Measurements from ENCODE around the gene CPHXL2. TPM values are rescaled to one million over a fixed set of nuclear protein-coding genes. Genes with fewer than 3 reads are reported as not detected.

The CPHXL2 gene
- total and polyA plus RNA-seq, 12 donors = not detected

DNA sequence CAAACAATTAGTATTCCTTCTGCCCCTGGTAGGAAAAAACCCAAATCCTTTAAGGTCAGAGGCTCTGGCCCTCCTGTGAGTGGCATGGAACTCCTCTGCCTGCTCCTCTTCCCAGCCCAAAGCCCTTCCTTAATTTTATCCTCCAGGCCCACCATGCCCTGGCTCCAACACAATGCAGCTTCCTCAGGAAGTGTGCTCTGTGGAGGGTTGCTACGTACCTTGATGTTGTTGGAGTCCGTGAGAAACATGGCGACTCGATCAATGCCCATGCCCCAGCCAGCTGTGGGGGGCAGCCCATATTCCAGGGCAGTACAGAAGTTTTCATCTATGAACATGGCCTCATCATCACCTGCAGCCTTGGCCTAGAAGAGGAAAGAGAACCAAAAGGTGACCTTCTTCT, 48.5 kb downstream of the CPHXL2 start:
- H3K4me1 ChIP-seq = peaks cover 0 to 21% (median 5%) of the 10 kb centered on the region in 9 donors
- TF ChIP-seq, protein P1, sequence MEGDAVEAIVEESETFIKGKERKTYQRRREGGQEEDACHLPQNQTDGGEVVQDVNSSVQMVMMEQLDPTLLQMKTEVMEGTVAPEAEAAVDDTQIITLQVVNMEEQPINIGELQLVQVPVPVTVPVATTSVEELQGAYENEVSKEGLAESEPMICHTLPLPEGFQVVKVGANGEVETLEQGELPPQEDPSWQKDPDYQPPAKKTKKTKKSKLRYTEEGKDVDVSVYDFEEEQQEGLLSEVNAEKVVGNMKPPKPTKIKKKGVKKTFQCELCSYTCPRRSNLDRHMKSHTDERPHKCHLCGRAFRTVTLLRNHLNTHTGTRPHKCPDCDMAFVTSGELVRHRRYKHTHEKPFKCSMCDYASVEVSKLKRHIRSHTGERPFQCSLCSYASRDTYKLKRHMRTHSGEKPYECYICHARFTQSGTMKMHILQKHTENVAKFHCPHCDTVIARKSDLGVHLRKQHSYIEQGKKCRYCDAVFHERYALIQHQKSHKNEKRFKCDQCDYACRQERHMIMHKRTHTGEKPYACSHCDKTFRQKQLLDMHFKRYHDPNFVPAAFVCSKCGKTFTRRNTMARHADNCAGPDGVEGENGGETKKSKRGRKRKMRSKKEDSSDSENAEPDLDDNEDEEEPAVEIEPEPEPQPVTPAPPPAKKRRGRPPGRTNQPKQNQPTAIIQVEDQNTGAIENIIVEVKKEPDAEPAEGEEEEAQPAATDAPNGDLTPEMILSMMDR (IDR thresholded peaks at IDR 0.05) = no peak
- no peak for DNase-seq
- H3K36me3 ChIP-seq = peaks cover 6 to 83% (median 62%) of the 10 kb centered on the region in 9 donors
- peak overlapping the region in 4 of 10 donors; percentile 13 to 52 (median 39) for H3K27ac ChIP-seq
- H3K27me3 ChIP-seq = no peaks in the 10 kb centered on the region
- H3K9me3 ChIP-seq = no peaks in the 10 kb centered on the region
- no peak overlapping the region for H3K4me3 ChIP-seq
- 70 to 76% methylated on average over 4 of the region's 4 CpGs for WGBS, 2 donors
- intact Hi-C loops (cut with DNase I) = loop anchor here in 5 of 10 donors (10.0 kb wide), 4 partner anchors 64 to 154 kb away; partner anchors contain the start of genes GABARAPL2 (in 2 of the 5) and TMEM231 (in 1 of the 5)
- no peak for ATAC-seq

DNA sequence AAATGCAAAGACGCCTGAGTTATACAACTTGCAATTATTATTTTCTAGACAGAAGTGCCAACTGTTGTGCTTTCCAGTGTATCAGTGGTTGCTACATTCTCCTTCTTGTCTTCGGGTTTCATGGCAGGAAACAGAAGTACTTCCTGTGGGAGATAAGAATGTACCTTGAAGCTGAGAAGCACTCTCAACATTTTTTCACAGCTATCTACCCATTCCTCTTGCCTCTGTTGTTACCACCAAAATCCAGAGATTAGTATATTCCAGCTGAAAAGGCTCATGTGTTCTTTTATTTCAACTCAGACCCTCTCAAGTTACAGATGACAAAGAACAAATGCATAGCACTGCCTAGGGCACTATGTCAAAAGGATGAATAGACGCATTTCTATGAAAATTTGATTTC, 49.0 kb downstream of the CPHXL2 start:
- DNase-seq (no peak), ATAC-seq (no peak)
- TF ChIP-seq, protein P1 (IDR thresholded peaks at IDR 0.05) = no peak
- WGBS, 2 donors = 41 to 51% methylated on average over 3 of the region's 3 CpGs
- H3K4me1 ChIP-seq = peaks cover 0 to 21% (median 5%) of the 10 kb centered on the region in 9 donors
- peak overlapping the region in 4 of 10 donors; percentile 13 to 52 (median 39) for H3K27ac ChIP-seq
- no peaks in the 10 kb centered on the region for H3K9me3 ChIP-seq
- H3K36me3 ChIP-seq = peaks cover 6 to 78% (median 57%) of the 10 kb centered on the region in 9 donors
- no peak overlapping the region for H3K4me3 ChIP-seq
- intact Hi-C loops (cut with DNase I) = loop anchor here in 5 of 10 donors (10.0 kb wide), 4 partner anchors 63 to 153 kb away; partner anchors contain the start of genes GABARAPL2 (in 2 of the 5) and TMEM231 (in 1 of the 5)
- H3K27me3 ChIP-seq = no peaks in the 10 kb centered on the region

DNA sequence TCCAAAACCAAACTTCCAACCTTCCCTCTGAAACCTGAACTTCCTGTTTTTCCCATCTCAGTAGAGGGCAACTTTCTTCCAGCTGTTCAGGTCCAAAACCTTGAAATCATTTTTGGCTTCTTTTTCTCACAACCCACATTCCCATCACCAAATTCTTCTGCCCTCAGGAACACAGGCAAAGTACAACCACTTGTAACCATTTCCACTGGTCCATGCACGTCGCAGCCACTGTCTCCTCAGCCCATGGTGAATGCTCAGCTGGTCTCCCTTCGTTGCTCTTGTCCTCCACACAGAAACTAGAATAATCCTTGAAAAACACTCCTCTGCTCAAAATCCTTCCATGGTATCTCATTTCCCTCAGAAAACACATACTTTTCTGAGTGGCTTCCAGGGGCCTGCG, 50.0 kb downstream of the CPHXL2 start:
- peak overlapping the region in 2 of 10 donors; percentile 21 to 52 for H3K27ac ChIP-seq
- H3K4me3 ChIP-seq = no peak overlapping the region
- intact Hi-C loops (cut with DNase I) = loop anchor here in 5 of 10 donors (10.0 kb wide), 4 partner anchors 62 to 152 kb away; partner anchors contain the start of genes GABARAPL2 (in 2 of the 5) and TMEM231 (in 1 of the 5)
- peaks cover 0 to 67% (median 46%) of the 10 kb centered on the region in 9 donors for H3K36me3 ChIP-seq
- no peaks in the 10 kb centered on the region for H3K9me3 ChIP-seq
- TF ChIP-seq, protein P1 (IDR thresholded peaks at IDR 0.05) = no peak
- peaks cover 0 to 28% (median 12%) of the 10 kb centered on the region in 9 donors for H3K4me1 ChIP-seq
- DNase-seq (no peak), ATAC-seq (no peak)
- WGBS, 2 donors = 91 to 92% methylated on average over 4 of the region's 4 CpGs
- no peaks in the 10 kb centered on the region for H3K27me3 ChIP-seq

DNA sequence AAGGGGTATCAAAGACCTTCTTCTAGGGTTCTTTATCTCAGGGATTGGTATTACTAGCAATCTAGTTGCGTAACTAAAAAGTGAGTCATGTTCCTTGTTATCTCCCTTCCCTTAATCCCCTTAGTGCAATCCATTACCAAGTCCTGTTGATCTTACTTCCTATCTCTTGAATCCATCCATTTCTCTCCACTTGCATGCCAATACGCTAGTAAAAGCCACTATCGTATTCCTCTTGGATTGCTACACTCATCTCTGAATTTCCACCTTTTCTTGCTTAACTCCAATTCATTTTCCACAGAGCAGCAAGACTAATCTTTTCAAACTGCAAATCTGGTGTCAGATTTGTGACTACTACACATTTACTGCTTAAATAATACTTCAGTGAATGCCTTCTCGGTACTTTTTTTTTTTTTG, 51.9 kb downstream of the CPHXL2 start:
- intact Hi-C loops (cut with DNase I) = loop anchor here in 9 of 10 donors (5.0 to 10.0 kb wide), 8 partner anchors 38 to 153 kb away; partner anchors contain the start of genes GABARAPL2 (in 5 of the 9) and TMEM231 (in 1 of the 9)
- no peaks in the 10 kb centered on the region for H3K27me3 ChIP-seq
- H3K4me3 ChIP-seq = no peak overlapping the region
- WGBS, 2 donors = 71 to 78% methylated on average over 4 of the region's 4 CpGs
- peaks cover 0 to 46% (median 24%) of the 10 kb centered on the region in 9 donors for H3K4me1 ChIP-seq
- no peak for DNase-seq
- no peak for ATAC-seq
- H3K27ac ChIP-seq = no peak overlapping the region
- no peaks in the 10 kb centered on the region for H3K9me3 ChIP-seq
- TF ChIP-seq, protein P1 (IDR thresholded peaks at IDR 0.05) = no peak
- peaks cover 0 to 55% (median 31%) of the 10 kb centered on the region in 9 donors for H3K36me3 ChIP-seq

All from heart right ventricle (tissue), 16 donors.